A549 (cell line): ENCODE results near the gene POTEM.
"Not testable (repeated sequence)": the region's sequence is repeated elsewhere in the genome, so short reads cannot be mapped to it uniquely, and the experiment has no call there.

ENCODE experiments used
- ELK1 ChIP-seq: fragments of 150-350 bp; IDR thresholded peaks from 2 replicates; pipeline ENCODE4 v1.6.1; 2014; ENCODE audit warnings: low read depth, mild to moderate bottlenecking, low read length
- EP300 ChIP-seq, 2 experiments: fragments of >200 bp; sonication (Bioruptor Twin); formaldehyde crosslinking; IDR thresholded peaks; 2 replicates in 1 of 2; 3 replicates in 1 of 2; pipeline ENCODE4 v1.6.1; 2016 to 2017
- FOSL2 ChIP-seq, 2 experiments: fragments of 450-650 bp in 1 of 2; fragments of >200 bp in 1 of 2; sonication (Bioruptor Twin) in 1 of 2; formaldehyde crosslinking; IDR thresholded peaks; 2 replicates each; pipeline versions ENCODE4 v1.5.0 to v1.6.1; 2016 to 2020; ENCODE audit warnings: mild to moderate bottlenecking in 1 of 2, moderate library complexity in 1 of 2
- HOXA7 ChIP-seq: fragments of 250-450 bp; sonication (Bioruptor Pico); IDR thresholded peaks from 2 replicates; pipeline ENCODE4 v1.5.0; 2020; ENCODE audit warnings: mild to moderate bottlenecking, moderate library complexity
- KDM1A ChIP-seq: fragments of 200-600 bp; sonication (generic); IDR thresholded peaks from 2 replicates; pipeline ENCODE4 v1.6.1; 2016; ENCODE audit warnings: low read depth, mild to moderate bottlenecking
- NPAS2 ChIP-seq: fragments of 250-450 bp; sonication (Bioruptor Pico); IDR thresholded peaks from 2 replicates; pipeline ENCODE4 v1.8.0; 2022; ENCODE audit warnings: mild to moderate bottlenecking, moderate library complexity, borderline replicate concordance
- POLR2AphosphoS2 ChIP-seq: conservative IDR thresholded peaks from 2 replicates; pipeline ENCODE4 v1.6.1; 2012; ENCODE audit warnings: low read length, improper control_type of control experiment, inconsistent platforms
- RFX5 ChIP-seq: fragments of 450-650 bp; IDR thresholded peaks from 2 replicates; pipeline ENCODE4 v1.7.1; 2014; ENCODE audit warnings: antibody characterized with exemption, mild to moderate bottlenecking, moderate library complexity
- SMC3 ChIP-seq: fragments of >200 bp; sonication (Bioruptor Twin); formaldehyde crosslinking; IDR thresholded peaks from 3 replicates; pipeline ENCODE4 v1.6.1; 2018; ENCODE audit warnings: inconsistent platforms
- SREBF2 ChIP-seq: fragments of 450-650 bp; IDR thresholded peaks from 2 replicates; pipeline ENCODE4 v1.6.1; 2014; ENCODE audit warnings: mild to moderate bottlenecking, moderate library complexity
- ZC3H11A ChIP-seq: fragments of 450-650 bp; IDR thresholded peaks from 2 replicates; pipeline ENCODE4 v1.6.1; 2014; ENCODE audit warnings: antibody characterized with exemption, mild to moderate bottlenecking
- TF ChIP-seq, protein P1 (sequence below): fragments of >200 bp; sonication (Bioruptor Twin); formaldehyde crosslinking; IDR thresholded peaks from 3 replicates; pipeline ENCODE4 v1.5.1; 2016
- TF ChIP-seq, protein P2 (sequence below): fragments of 200-600 bp; sonication (generic); IDR thresholded peaks from 2 replicates; pipeline ENCODE4 v1.6.1; 2016; ENCODE audit warnings: antibody characterized with exemption, mild to moderate bottlenecking, moderate library complexity

- not testable (repeated sequence) for TF ChIP-seq SMC3; HOXA7 (CRISPR knock-in tag); SREBF2; ZC3H11A; FOSL2 (IDR thresholded peaks at IDR 0.05); FOSL2 (CRISPR knock-in tag; IDR thresholded peaks at IDR 0.05); POLR2AphosphoS2; KDM1A; RFX5; EP300 (IDR thresholded peaks at IDR 0.05); NPAS2 (CRISPR knock-in tag); ELK1
- TF ChIP-seq, protein P1, sequence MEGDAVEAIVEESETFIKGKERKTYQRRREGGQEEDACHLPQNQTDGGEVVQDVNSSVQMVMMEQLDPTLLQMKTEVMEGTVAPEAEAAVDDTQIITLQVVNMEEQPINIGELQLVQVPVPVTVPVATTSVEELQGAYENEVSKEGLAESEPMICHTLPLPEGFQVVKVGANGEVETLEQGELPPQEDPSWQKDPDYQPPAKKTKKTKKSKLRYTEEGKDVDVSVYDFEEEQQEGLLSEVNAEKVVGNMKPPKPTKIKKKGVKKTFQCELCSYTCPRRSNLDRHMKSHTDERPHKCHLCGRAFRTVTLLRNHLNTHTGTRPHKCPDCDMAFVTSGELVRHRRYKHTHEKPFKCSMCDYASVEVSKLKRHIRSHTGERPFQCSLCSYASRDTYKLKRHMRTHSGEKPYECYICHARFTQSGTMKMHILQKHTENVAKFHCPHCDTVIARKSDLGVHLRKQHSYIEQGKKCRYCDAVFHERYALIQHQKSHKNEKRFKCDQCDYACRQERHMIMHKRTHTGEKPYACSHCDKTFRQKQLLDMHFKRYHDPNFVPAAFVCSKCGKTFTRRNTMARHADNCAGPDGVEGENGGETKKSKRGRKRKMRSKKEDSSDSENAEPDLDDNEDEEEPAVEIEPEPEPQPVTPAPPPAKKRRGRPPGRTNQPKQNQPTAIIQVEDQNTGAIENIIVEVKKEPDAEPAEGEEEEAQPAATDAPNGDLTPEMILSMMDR = not testable (repeated sequence)
- TF ChIP-seq, protein P2, sequence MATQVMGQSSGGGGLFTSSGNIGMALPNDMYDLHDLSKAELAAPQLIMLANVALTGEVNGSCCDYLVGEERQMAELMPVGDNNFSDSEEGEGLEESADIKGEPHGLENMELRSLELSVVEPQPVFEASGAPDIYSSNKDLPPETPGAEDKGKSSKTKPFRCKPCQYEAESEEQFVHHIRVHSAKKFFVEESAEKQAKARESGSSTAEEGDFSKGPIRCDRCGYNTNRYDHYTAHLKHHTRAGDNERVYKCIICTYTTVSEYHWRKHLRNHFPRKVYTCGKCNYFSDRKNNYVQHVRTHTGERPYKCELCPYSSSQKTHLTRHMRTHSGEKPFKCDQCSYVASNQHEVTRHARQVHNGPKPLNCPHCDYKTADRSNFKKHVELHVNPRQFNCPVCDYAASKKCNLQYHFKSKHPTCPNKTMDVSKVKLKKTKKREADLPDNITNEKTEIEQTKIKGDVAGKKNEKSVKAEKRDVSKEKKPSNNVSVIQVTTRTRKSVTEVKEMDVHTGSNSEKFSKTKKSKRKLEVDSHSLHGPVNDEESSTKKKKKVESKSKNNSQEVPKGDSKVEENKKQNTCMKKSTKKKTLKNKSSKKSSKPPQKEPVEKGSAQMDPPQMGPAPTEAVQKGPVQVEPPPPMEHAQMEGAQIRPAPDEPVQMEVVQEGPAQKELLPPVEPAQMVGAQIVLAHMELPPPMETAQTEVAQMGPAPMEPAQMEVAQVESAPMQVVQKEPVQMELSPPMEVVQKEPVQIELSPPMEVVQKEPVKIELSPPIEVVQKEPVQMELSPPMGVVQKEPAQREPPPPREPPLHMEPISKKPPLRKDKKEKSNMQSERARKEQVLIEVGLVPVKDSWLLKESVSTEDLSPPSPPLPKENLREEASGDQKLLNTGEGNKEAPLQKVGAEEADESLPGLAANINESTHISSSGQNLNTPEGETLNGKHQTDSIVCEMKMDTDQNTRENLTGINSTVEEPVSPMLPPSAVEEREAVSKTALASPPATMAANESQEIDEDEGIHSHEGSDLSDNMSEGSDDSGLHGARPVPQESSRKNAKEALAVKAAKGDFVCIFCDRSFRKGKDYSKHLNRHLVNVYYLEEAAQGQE = not testable (repeated sequence)
Measured at GRCh38 chr14:18921055-18921701, 46.1 kb upstream of the POTEM start.
